HG03103 (cell line): Measurements from ENCODE around the gene KIF2C.
"Not testable (repeated sequence)": the region's sequence is repeated elsewhere in the genome, so short reads cannot be mapped to it uniquely, and the experiment has no call there.

Experiments used
- ATAC-seq: cut with Tn5 transposase; IDR thresholded peaks from one replicate; pipeline ENCODE4 v1.9.1; 2021; ENCODE audit warnings: low read depth; ENCODE audit not compliant: unreplicated experiment

The KIF2C gene

DNA sequence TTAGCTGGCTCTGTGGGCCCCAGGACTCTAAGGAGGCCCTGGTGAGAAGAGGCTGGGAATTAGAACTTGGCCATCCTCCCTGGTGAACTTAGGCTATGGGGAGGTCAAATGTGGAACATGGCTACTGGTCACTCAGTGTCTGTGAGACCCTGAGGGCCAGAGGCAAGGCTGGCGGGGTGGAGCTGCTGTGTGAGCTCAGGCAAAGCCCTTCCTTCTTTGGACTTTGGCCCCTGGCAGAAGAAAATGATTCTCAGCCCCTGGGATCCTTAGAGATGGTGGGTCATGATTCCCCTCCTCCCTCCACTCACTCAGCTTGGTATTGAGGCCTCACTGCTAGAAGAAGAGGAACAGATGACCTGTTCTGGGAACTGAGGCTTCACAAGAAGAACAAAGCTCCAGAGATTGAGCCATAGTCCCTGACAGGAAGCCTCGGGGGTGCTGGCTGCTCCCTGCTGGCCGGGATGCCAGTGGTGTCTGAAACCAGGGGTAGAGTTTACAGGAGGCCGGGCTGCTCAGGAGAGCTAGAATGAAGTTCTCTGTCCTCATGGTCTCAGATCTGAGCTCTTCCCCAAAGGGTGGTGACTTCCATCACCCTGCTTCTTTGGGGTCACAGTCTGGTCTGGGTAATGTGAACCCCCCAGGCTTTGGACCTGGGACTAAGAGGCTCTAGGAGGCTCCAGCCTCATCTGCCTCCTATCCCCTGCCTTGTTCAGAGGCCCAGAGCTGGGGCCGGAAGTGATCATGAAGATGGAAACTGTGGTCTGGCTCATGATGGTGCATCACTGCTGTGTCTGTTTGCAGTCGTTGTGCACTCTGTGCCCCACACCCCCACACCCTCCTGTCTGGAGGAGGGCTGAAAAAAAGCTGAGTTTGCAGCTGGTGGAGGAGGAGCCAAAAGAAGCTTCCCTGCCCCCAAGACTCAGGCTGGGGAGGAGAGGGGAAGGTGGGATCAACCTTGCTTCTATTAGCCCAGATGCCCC, 69.6 kb downstream of the KIF2C start:
- ATAC-seq, result peak; percentile 51

- no peak for ATAC-seq
Measured at GRCh38 chr1:44810101-44810761, 70.6 kb downstream of the KIF2C start.

DNA sequence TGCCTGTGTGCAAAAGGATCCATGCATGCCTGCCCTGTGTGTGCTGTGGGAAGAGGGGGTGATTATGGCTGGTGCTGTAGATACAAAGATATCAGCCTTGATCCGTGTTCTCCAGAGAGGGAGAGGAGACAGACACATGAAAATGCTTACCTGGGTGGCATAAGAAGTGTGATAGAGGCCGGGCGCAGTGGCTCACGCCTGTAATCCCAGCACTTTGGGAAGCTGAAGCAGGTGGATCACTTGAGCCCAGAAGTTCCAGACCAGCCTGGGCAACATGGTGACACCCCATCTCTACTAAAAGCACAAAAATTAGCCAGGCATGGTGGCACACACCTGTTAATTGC, 71.1 kb downstream of the KIF2C start:
- not testable (repeated sequence) for ATAC-seq

- no peak for ATAC-seq
Measured at GRCh38 chr1:44811234-44811633, 71.6 kb downstream of the KIF2C start.

DNA sequence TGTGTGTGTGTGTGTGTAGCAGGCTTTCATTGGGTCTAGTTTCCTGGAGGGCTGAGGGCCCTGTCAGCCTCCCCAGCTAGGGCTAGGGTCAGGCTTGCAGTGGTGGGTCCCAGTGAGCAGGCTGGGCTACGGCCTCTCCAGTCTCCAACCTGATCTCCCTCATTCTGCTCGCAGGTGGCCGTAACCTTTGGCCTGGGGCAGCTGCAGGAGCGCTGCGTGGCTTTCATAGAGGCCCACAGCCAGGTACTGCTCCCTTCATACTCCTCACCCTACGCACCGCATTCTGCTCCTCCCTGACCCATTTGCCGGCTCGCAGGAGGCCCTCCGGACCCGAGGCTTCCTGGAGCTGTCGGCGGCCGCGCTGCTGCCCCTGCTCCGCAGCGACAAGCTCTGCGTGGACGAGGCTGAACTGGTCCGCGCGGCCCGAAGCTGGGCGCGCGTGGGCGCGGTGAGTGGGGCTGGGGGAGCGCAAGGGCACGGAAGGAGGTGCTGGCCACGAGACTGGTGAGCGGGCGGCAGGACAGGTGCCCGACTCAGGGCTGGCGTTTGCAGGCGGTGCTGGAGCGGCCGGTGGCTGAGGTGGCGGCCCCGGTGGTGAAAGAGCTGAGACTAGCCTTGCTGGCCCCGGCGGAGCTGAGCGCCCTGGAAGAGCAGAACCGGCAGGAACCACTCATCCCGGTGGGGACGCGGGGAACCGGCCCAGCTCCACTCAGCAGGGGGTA, 73.3 kb downstream of the KIF2C start:
- ATAC-seq, result no peak

DNA sequence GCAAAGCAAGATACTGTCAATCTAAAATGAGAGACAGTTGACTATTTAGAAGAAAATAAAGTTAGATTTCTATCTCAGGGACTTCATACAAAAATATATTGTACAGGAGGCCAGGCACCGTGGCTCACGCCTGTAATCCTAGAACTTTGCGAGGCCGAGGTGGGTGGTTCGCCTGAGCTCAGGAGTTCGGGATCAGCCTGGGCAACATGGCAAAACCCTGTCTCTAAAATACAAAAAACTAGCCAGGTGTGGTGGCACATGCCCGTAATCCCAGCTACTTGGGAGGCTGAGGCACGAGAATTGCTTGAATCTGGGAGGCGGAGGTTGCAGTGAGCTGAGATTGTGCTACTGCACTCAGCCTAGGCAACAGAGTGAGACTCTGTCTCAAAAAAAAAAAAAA, 76.3 kb downstream of the KIF2C start:
- not testable (repeated sequence) for ATAC-seq

DNA sequence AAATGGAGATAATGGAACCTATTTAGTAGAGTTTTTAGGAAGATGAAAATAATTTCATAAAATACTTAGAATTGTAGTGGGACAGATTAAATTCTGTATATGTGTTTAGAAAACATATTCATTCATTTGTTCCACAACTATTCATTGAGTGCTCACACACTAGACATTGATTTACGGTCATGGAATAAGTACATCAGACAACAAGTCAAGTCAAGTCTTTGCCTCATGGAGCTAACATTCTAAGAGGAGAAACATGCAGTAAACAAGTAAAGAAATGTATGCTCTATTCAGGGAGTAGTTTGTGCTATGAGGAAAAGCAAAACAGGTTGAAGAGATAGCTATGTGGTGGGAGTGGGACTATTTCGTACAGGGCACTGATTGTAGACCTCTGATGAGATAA, 77.7 kb downstream of the KIF2C start:
- no peak for ATAC-seq
